H9 (cell line): Measurements from ENCODE around the gene UMPS. TPM values are rescaled to one million over a fixed set of nuclear protein-coding genes. Genes with fewer than 3 reads are reported as not detected.

ENCODE experiments used
- DNase-seq: peaks from one replicate; pipeline ENCODE4 v3.0.0-alpha.2; 2017
- H2AFZ ChIP-seq: one replicate; pipeline ENCODE4 v1.6.1; 2013; ENCODE audit warnings: mild to moderate bottlenecking, low read length, control low read depth, moderate library complexity
- H2AK5ac ChIP-seq: 2 replicates; pipeline ENCODE4 v1.6.1; 2013; ENCODE audit warnings: low read length, control low read depth, mixed read lengths; ENCODE audit not compliant: insufficient read length
- H2BK120ac ChIP-seq: one replicate; pipeline ENCODE4 v1.6.1; 2013; ENCODE audit warnings: low read depth, mild to moderate bottlenecking, low read length, control low read depth, inconsistent platforms; ENCODE audit not compliant: poor library complexity, severe bottlenecking
- H2BK12ac ChIP-seq: 2 replicates; pipeline ENCODE4 v1.6.1; 2013; ENCODE audit warnings: low read length, control low read depth, mixed read lengths, low read depth; ENCODE audit not compliant: insufficient read length
- H2BK15ac ChIP-seq: 2 replicates; pipeline ENCODE4 v1.6.1; 2013; ENCODE audit warnings: low read depth, low read length, control low read depth
- H2BK20ac ChIP-seq: one replicate; pipeline ENCODE4 v1.6.1; 2013; ENCODE audit warnings: low read depth, mild to moderate bottlenecking, low read length, control low read depth, inconsistent platforms; ENCODE audit not compliant: poor library complexity, severe bottlenecking
- H2BK5ac ChIP-seq: 2 replicates; pipeline ENCODE4 v1.6.1; 2013; ENCODE audit warnings: low read length, control low read depth, mixed read lengths; ENCODE audit not compliant: insufficient read length
- H3K14ac ChIP-seq: 2 replicates; pipeline ENCODE4 v1.6.1; 2013; ENCODE audit warnings: low read length, control low read depth; ENCODE audit not compliant: insufficient read depth
- H3K18ac ChIP-seq: 2 replicates; pipeline ENCODE4 v1.6.1; 2013; ENCODE audit warnings: low read depth, mild to moderate bottlenecking, mixed read lengths, low read length, control low read depth; ENCODE audit not compliant: insufficient read length
- H3K23ac ChIP-seq: 2 replicates; pipeline ENCODE4 v1.6.1; 2013; ENCODE audit warnings: low read length, control low read depth, mixed read lengths, low read depth; ENCODE audit not compliant: insufficient read length
- H3K23me2 ChIP-seq: 2 replicates; pipeline ENCODE4 v1.6.1; 2013; ENCODE audit warnings: low read depth, mild to moderate bottlenecking, mixed read lengths, low read length, control low read depth; ENCODE audit not compliant: insufficient read length, poor library complexity, severe bottlenecking
- H3K27ac ChIP-seq: 2 replicates; pipeline ENCODE4 v1.5.1; 2013; ENCODE audit warnings: low read length, control low read depth, mixed read lengths, low read depth; ENCODE audit not compliant: insufficient read length
- H3K27me3 ChIP-seq: 2 replicates; pipeline ENCODE4 v1.6.1; 2013; ENCODE audit warnings: low read length, control low read depth, inconsistent platforms; ENCODE audit not compliant: insufficient read depth
- H3K4ac ChIP-seq: 2 replicates; pipeline ENCODE4 v1.6.1; 2013; ENCODE audit warnings: low read depth, mild to moderate bottlenecking, control low read depth, inconsistent platforms, low read length, moderate library complexity
- H3K4me1 ChIP-seq: 2 replicates; pipeline ENCODE4 v1.6.1; 2013; ENCODE audit warnings: low read length, control low read depth, inconsistent platforms; ENCODE audit not compliant: insufficient read depth
- H3K4me2 ChIP-seq: 2 replicates; pipeline ENCODE4 v1.6.1; 2013; ENCODE audit warnings: low read length, control low read depth, mixed read lengths; ENCODE audit not compliant: insufficient read length, insufficient read depth
- H3K56ac ChIP-seq: 2 replicates; pipeline ENCODE4 v1.6.1; 2013; ENCODE audit warnings: low read depth, mild to moderate bottlenecking, mixed read lengths, low read length, control low read depth; ENCODE audit not compliant: insufficient read length
- H3K79me1 ChIP-seq: 2 replicates; pipeline ENCODE4 v1.6.1; 2013; ENCODE audit warnings: low read depth, mild to moderate bottlenecking, moderate library complexity, low read length, control low read depth, inconsistent platforms; ENCODE audit not compliant: insufficient read depth, poor library complexity, severe bottlenecking
- H3K79me2 ChIP-seq: 2 replicates; pipeline ENCODE4 v1.6.1; 2013; ENCODE audit warnings: low read length, control low read depth, inconsistent platforms; ENCODE audit not compliant: insufficient read depth
- H3K9ac ChIP-seq: 2 replicates; pipeline ENCODE4 v1.6.1; 2013; ENCODE audit warnings: low read length, control low read depth, mixed read lengths; ENCODE audit not compliant: insufficient read length; ENCODE audit errors: extremely low read depth
- H3K9me3 ChIP-seq: one replicate; pipeline ENCODE4 v1.6.1; 2013; ENCODE audit warnings: low read depth, low read length, inconsistent platforms; ENCODE audit not compliant: control insufficient read depth
- H3T11ph ChIP-seq: one replicate; pipeline ENCODE4 v1.6.1; 2013; ENCODE audit warnings: mild to moderate bottlenecking, low read length, control low read depth, inconsistent platforms
- H4K20me1 ChIP-seq: one replicate; pipeline ENCODE4 v1.6.1; 2013; ENCODE audit not compliant: control insufficient read depth, insufficient read length, insufficient read depth
- H4K5ac ChIP-seq: 2 replicates; pipeline ENCODE4 v1.6.1; 2013; ENCODE audit warnings: low read depth, mild to moderate bottlenecking, mixed read lengths, low read length, control low read depth; ENCODE audit not compliant: insufficient read length
- H4K8ac ChIP-seq: replicated peaks from 2 replicates; pipeline ENCODE4 v1.6.1; 2013; ENCODE audit warnings: low read length, control low read depth, mixed read lengths, low read depth; ENCODE audit not compliant: insufficient read length
- H4K91ac ChIP-seq: 2 replicates; pipeline ENCODE4 v1.6.1; 2013; ENCODE audit warnings: low read depth, mild to moderate bottlenecking, moderate library complexity, mixed read lengths, low read length, control low read depth; ENCODE audit not compliant: insufficient read length
- H3K27ac Mint-ChIP-seq, 3 experiments: 2 replicates in 2 of 3; 3 replicates in 1 of 3; pipeline ENCODE4 v1.8.0; 2020 to 2021; ENCODE audit warnings: mixed read lengths in 3 of 3, mild to moderate bottlenecking in 1 of 3, moderate library complexity in 1 of 3
- H3K27me3 Mint-ChIP-seq: 2 replicates; pipeline ENCODE4 v1.8.0; 2021; ENCODE audit warnings: low read depth, mild to moderate bottlenecking, moderate library complexity, mixed read lengths
- H3K36me3 Mint-ChIP-seq, 3 experiments: 2 replicates in 2 of 3; 3 replicates in 1 of 3; pipeline ENCODE4 v1.8.0; 2020 to 2021; ENCODE audit warnings: low read depth in 3 of 3, mixed read lengths in 3 of 3; ENCODE audit not compliant: insufficient read depth in 1 of 3
- H3K4me1 Mint-ChIP-seq, 2 experiments: 2 replicates each; pipeline ENCODE4 v1.8.0; 2020; ENCODE audit warnings: mixed read lengths in 2 of 2
- H3K4me3 Mint-ChIP-seq, 2 experiments: 2 replicates in 1 of 2; 3 replicates in 1 of 2; pipeline ENCODE4 v1.8.0; 2020 to 2021; ENCODE audit warnings: mild to moderate bottlenecking in 2 of 2, mixed read lengths in 2 of 2, moderate library complexity in 1 of 2
- H3K9me3 Mint-ChIP-seq, 2 experiments: 2 replicates in 1 of 2; 3 replicates in 1 of 2; pipeline ENCODE4 v1.8.0; 2020; ENCODE audit warnings: mild to moderate bottlenecking in 2 of 2, mixed read lengths in 2 of 2, moderate library complexity in 1 of 2
- WGBS: extraction: QIAGEN DNeasy Blood & Tissue Kit; methylation state at CpG from one replicate; pipeline ENCODE4 v1.1.7; 2013; ENCODE audit warnings: missing lambda C conversion rate, low lambda C conversion rate, mixed read lengths; ENCODE audit not compliant: insufficient read length; ENCODE audit errors: extremely low coverage; 5-methylcytosine and 5-hydroxymethylcytosine counted together
- total RNA-seq: library from RNA; stranded (reverse); gene quantifications from 2 replicates; pipeline ENCODE4 v1.2.1, GENCODE V29; 2021
- TF ChIP-seq, protein P1 (sequence below): fragments of 200-600 bp; sonication (generic); conservative IDR thresholded peaks from 3 replicates; pipeline ENCODE4 v1.8.0; 2021; ENCODE audit warnings: antibody characterized with exemption, mild to moderate bottlenecking

UMPS gene
- total RNA-seq, 1 experiment from 2014 or later, result 65.4 TPM

DNA sequence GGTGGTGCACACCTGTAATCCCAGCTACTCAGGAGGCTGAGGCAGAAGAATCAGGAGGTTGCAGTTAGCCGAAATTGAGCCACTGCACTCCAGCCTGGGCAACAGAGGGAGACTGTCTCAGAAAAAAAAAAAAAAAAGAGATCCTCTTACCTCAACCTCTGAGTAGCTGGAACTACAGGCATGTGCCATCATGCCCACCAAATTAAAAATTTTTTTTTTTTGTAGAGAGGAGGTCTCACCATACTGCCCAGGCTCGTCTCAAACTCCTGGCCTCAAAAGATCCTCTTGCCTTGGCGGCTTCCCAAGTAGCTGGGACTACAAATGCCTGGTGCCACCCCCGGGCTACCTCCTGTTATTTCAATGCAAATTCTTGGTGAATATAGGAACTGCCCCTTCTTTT lies 1.5 kb downstream of the UMPS start:
- Histone ChIP-seq H3K9ac (no peak overlapping the region), H3K14ac (no peak overlapping the region), H2AK5ac (no peak overlapping the region), H4K91ac (no peak overlapping the region), H3K4ac (no peak overlapping the region), H2BK5ac (no peak overlapping the region), H3K56ac (no peak overlapping the region), H2BK20ac (no peak overlapping the region), H4K20me1 (no peaks in the 10 kb centered on the region), H3K23me2 (peaks cover 2% of the 10 kb centered on the region), H2BK12ac (no peak overlapping the region), H3K79me2 (peaks cover 22% of the 10 kb centered on the region), H3K4me1 (no peaks in the 10 kb centered on the region), H3K4me2 (peak overlapping the region; percentile 70), H2BK120ac (no peak overlapping the region), H2AFZ (no peak overlapping the region), H3K27ac (no peak overlapping the region), H3K9me3 (no peaks in the 10 kb centered on the region), H2BK15ac (no peak overlapping the region), H3K18ac (no peak overlapping the region), H3K79me1 (peaks cover 9% of the 10 kb centered on the region), H4K8ac (no peak overlapping the region), H3T11ph (no peak overlapping the region), H3K23ac (no peak overlapping the region), H3K27me3 (no peaks in the 10 kb centered on the region), H4K5ac (no peak overlapping the region)
- no peak for DNase-seq
- TF ChIP-seq, protein P1, sequence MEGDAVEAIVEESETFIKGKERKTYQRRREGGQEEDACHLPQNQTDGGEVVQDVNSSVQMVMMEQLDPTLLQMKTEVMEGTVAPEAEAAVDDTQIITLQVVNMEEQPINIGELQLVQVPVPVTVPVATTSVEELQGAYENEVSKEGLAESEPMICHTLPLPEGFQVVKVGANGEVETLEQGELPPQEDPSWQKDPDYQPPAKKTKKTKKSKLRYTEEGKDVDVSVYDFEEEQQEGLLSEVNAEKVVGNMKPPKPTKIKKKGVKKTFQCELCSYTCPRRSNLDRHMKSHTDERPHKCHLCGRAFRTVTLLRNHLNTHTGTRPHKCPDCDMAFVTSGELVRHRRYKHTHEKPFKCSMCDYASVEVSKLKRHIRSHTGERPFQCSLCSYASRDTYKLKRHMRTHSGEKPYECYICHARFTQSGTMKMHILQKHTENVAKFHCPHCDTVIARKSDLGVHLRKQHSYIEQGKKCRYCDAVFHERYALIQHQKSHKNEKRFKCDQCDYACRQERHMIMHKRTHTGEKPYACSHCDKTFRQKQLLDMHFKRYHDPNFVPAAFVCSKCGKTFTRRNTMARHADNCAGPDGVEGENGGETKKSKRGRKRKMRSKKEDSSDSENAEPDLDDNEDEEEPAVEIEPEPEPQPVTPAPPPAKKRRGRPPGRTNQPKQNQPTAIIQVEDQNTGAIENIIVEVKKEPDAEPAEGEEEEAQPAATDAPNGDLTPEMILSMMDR, result no peak
- H3K9me3 Mint-ChIP-seq, result no peaks in the 10 kb centered on the region
- WGBS, result no CpG with 5 or more reads among the region's 4 CpGs
- peaks cover 12 to 22% of the 10 kb centered on the region in 2 experiments for H3K4me1 Mint-ChIP-seq
- peaks cover 23% of the 10 kb centered on the region for H3K27me3 Mint-ChIP-seq
- H3K36me3 Mint-ChIP-seq, result peaks cover 9 to 27% (median 13%) of the 10 kb centered on the region in 3 experiments; a peak in 6 of 7 replicates
- H3K27ac Mint-ChIP-seq, result no peak overlapping the region
- H3K4me3 Mint-ChIP-seq, result peak overlapping the region; percentile 98 to 100
